AG08396 (cell line): ENCODE data around the gene SMIM34.
"Not testable (repeated sequence)": the region's sequence is repeated elsewhere in the genome, so short reads cannot be mapped to it uniquely, and the experiment has no call there.

ENCODE experiments used
- DNase-seq: peaks from one replicate; pipeline ENCODE4 v3.0.0; 2012; ENCODE audit warnings: low spot score, mixed read lengths

The SMIM34 gene, protein sequence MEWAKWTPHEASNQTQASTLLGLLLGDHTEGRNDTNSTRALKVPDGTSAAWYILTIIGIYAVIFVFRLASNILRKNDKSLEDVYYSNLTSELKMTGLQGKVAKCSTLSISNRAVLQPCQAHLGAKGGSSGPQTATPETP

GRCh38 chr21:34423805-34424204, at the start of gene SMIM34:
Gene SMIM34 (minus strand): TSS chr21:34423951. CDS start chr21:34423839, 112 bp downstream.
- DNase-seq, result not testable (repeated sequence)

DNA sequence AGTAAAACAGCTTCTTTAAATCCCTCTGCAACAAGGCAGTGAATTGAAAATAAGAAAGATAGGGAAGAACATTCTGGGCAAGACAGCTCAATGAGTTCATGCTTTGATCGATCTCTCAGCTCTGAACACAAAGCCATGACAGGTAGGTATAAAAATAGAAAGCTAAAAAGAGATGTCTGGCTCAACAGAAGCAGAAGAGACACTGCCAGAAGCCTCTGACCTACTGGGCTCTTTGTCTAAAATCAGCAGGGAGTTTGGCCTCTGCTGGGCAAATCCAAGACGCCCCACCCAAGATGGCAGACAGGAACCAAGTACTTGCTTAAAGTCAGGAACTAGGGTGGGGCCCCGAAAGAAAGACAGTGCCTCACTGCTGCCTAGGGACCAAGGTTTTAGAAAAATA, 43.6 kb upstream of the SMIM34 start:
- not testable (repeated sequence) for DNase-seq

GRCh38 chr21:34459426-34459825, 35.7 kb upstream of the SMIM34 start:
- not testable (repeated sequence) for DNase-seq

- DNase-seq, result not testable (repeated sequence)
These were observed 34.5 kb upstream of the SMIM34 start for GRCh38 chr21:34458266-34458665.

DNA sequence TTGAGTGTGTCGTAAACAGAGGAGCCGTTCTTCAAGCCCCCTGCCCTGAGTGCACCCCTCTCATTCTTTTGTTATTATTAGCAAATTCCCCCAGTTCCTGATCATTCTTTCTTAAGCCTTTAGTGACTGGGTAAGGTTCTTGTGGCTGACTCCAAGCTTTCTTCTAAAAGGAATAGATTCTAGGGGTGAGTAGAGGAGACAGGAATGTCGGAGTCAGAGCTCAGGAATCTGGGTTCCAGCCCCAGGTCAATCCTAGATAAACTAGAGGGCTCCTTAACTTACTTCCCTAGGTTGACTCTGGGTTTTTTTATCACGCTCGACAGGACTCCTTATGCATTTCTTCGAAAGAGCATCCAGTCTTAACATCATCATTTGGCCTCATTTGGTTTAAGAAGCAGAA, 32.4 kb upstream of the SMIM34 start:
- DNase-seq, result not testable (repeated sequence)

DNA sequence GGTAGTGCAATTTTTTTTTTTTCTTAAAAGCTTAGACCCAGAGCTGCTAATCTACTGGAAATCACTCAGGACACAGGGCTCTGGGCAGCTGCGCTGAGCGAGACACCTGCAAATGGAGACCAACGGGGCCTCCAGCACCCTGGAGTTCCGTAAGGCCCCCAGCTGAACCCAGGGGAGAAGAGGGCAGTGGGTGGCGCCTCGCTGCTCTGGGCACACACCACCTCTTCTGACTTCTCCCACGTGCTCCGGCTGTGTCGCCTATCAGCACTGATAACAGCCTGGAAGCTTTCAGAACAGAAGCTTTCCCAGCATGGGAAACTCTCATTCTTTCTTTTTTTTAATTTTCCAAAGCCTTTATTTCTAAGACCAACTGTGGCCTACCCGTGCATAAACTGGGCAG, 31.9 kb upstream of the SMIM34 start:
- not testable (repeated sequence) for DNase-seq

GRCh38 chr21:34447018-34447417, 23.3 kb upstream of the SMIM34 start:
- DNase-seq, result not testable (repeated sequence)

GRCh38 chr21:34443486-34443885, 19.7 kb upstream of the SMIM34 start:
- DNase-seq, result not testable (repeated sequence)

- DNase-seq, result not testable (repeated sequence)
These were observed 6.0 kb upstream of the SMIM34 start for GRCh38 chr21:34429710-34430109.

GRCh38 chr21:34428441-34428840, 4.7 kb upstream of the SMIM34 start:
- not testable (repeated sequence) for DNase-seq

DNA sequence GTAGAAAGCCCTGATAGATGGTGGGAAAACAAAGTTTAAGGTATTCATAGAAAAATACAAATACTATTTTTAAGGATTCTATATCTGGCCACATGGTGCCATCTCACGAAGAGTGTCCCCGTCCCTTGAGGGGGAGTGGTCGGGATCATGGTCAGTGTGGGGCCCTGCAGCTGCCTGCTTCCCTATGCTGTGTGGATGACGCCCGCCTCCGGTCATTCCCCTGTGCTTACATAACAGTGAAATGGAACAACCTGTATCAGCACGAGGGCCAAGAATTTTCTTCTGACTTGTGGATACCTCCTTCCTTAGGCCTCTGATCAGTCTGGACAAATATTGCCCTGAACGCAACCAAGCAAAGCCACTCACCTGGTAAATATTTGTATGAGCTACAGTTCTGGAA, 3.6 kb upstream of the SMIM34 start:
- not testable (repeated sequence) for DNase-seq

GRCh38 chr21:34417448-34418077, 6.2 kb downstream of the SMIM34 start:
- not testable (repeated sequence) for DNase-seq

DNA sequence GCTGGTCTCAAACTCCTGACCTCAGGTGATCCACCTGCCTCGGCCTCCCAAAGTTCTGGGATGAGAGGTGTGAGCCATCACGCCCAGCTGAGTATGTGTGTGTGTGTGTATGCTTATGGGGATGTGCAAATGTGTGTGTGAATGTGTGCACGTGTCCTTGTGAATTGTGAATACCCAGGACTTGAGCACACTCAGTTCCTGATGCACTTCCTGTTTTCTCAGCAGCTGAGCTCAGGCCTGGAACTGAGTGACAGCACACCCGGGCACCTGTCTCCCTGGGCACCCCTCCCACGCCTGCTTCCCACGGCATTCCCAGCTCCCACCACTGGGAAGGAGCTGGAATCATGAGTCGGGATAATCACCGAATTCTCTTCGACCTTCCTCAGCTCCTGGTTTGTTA, 16.5 kb downstream of the SMIM34 start:
- not testable (repeated sequence) for DNase-seq

GRCh38 chr21:34406676-34407075, 17.1 kb downstream of the SMIM34 start:
- not testable (repeated sequence) for DNase-seq

GRCh38 chr21:34406102-34406501, 17.6 kb downstream of the SMIM34 start:
- DNase-seq, result not testable (repeated sequence)

DNA sequence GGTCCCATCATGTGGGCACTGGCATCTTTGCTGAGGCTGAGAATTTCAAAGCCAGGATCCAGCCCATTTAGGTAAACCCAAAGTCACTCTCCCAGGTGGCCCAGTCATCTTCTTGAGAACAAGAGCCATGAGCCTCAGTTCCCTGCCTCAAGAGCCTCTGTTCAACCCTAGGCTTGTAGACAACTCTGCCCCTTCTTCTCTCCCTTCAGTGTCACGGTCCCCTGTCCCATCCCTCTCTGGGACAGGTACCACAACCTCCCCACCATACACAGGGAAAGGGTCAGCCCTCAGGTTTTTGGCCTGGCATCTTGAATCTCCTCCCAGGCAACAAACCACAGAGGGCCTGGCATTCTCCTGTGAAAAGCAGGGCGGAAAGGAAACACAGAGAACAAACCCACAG, 18.1 kb downstream of the SMIM34 start:
- not testable (repeated sequence) for DNase-seq

- not testable (repeated sequence) for DNase-seq
These were observed 19.0 kb downstream of the SMIM34 start for GRCh38 chr21:34404742-34405141.

- not testable (repeated sequence) for DNase-seq
These were observed 23.2 kb downstream of the SMIM34 start for GRCh38 chr21:34400522-34400921.

DNA sequence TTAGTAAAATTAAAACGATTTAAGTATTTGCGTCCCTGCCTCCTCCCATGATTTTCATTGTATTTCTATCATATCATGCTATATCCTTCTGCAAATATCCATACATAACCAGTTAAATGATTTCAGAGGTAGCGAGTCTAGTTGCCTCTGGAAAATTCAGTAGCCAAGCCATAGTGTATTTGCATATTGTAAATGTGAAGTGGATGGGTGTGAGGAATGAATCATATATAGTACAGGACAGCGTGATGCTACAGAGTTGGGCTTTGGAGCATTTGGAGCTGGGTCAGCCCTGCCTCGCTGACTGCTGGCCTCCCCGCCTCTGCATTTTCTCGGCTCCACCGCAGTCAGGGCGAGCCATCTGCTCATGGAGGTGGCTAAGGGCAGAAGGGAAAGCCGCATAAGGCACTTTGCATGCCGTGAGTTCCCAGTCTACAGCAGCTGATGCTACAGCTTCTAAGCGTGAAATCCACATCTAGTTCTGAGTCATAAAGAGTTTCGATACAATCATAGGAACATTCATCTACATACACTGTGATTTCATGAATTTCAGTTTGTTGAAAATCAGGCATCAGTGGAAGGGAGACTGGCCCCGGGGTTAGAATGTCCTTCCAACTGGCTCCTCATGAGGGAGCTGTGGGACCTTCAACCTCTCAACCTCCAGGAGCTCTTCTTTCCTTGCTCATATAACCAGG, 39.9 kb downstream of the SMIM34 start:
- DNase-seq, result not testable (repeated sequence)

DNA sequence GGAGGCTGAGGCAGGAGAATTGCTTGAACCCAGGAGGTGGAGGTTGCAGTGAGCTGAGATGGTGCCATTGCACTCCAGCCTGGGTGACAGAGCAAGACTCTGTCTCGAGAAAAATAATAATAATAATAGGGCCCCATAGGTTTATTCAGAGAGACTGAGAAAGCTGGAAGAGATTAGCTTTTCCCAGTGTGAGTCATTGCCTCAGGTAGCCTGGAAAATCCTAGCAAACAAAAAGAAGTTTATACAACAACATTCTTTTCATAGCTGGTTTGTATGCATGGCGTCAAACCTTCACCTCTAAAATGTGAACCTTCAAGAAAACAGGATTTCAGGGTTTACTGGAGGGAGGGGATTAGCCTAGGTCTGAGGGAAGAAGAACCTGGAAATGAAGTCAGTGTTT, 40.6 kb downstream of the SMIM34 start:
- not testable (repeated sequence) for DNase-seq

DNA sequence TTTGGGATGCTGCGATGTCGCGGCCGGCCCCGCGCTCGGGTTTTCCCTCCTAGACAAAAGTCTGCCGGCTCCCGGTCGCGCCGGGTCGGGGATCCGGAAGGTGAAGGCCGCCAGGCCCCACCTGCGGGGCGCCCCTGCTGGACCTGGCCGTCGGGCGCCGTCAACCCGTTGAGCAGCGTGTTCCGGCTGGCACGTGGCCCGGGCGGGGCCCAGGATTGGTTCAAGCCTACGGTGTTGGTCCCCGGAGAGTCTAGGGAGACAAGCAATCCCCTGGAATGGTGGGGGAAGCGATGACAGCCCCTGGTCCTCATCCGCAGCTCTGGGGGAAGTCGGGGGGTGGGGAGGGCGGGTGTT, 48.2 kb downstream of the SMIM34 start:
- DNase-seq, result not testable (repeated sequence)

GRCh38 chr21:34374940-34375618, 48.7 kb downstream of the SMIM34 start, which contains the start of gene SMIM11:
Gene SMIM11 (plus strand): TSS chr21:34375507. CDS start chr21:34379505, 3,998 bp downstream.
- not testable (repeated sequence) for DNase-seq
